OCI-LY1 (cell line): ENCODE results near the gene SGTB.

Experiments used
- H2AFZ ChIP-seq: fragments of 200-600 bp; sonication (generic), shearing (Covaris generic); 2 replicates; pipeline ENCODE4 v1.6.0; 2014; ENCODE audit warnings: antibody characterized with exemption, mild to moderate bottlenecking, low read length
- H3F3A ChIP-seq: fragments of 200-600 bp; sonication (generic), shearing (Covaris generic); 2 replicates; pipeline ENCODE4 v1.6.0; 2014; ENCODE audit warnings: mild to moderate bottlenecking, antibody characterized with exemption, low read length, moderate library complexity; ENCODE audit not compliant: insufficient read depth
- H3K27ac ChIP-seq: fragments of 200-600 bp; sonication (generic); 2 replicates; pipeline ENCODE4 v1.5.1; 2014; ENCODE audit warnings: low read length, mixed run types, mild to moderate bottlenecking, low read depth; ENCODE audit not compliant: poor library complexity, severe bottlenecking
- H3K27me3 ChIP-seq: fragments of 200-600 bp; sonication (generic); 2 replicates; pipeline ENCODE4 v1.6.0; 2014; ENCODE audit warnings: antibody characterized with exemption, mild to moderate bottlenecking, low read length, moderate library complexity; ENCODE audit not compliant: insufficient read depth
- H3K36me3 ChIP-seq: fragments of 200-600 bp; sonication (generic); 2 replicates; pipeline ENCODE4 v1.6.1; 2014; ENCODE audit warnings: mild to moderate bottlenecking, antibody characterized with exemption, low read length, moderate library complexity, mixed read lengths; ENCODE audit not compliant: insufficient read depth
- H3K4me1 ChIP-seq: fragments of 200-600 bp; sonication (generic); 2 replicates; pipeline ENCODE4 v1.5.1; 2014; ENCODE audit warnings: mild to moderate bottlenecking, low read length, moderate library complexity; ENCODE audit not compliant: insufficient read depth, severe bottlenecking
- H3K4me2 ChIP-seq: fragments of 200-600 bp; sonication (generic), shearing (Covaris generic); 2 replicates; pipeline ENCODE4 v1.6.1; 2014; ENCODE audit warnings: low read length
- H3K4me3 ChIP-seq: fragments of 200-600 bp; sonication (generic); 2 replicates; pipeline ENCODE4 v1.5.1; 2014; ENCODE audit warnings: low read length, low read depth, mild to moderate bottlenecking, mixed read lengths; ENCODE audit not compliant: poor library complexity, severe bottlenecking
- H3K79me2 ChIP-seq: fragments of 200-600 bp; shearing (Covaris generic); 2 replicates; pipeline ENCODE4 v1.6.1; 2016; ENCODE audit warnings: mixed run types, low read length, mixed read lengths; ENCODE audit not compliant: insufficient read depth
- H3K9ac ChIP-seq: fragments of 200-600 bp; sonication (generic), shearing (Covaris generic); 2 replicates; pipeline ENCODE4 v1.6.1; 2014; ENCODE audit warnings: mild to moderate bottlenecking, low read length, mixed read lengths
- H3K9me2 ChIP-seq: fragments of 200-600 bp; sonication (generic), shearing (Covaris generic); 2 replicates; pipeline ENCODE4 v1.6.1; 2014; ENCODE audit warnings: low read depth, mild to moderate bottlenecking, low read length, mixed read lengths
- H3K9me3 ChIP-seq: fragments of 200-600 bp; shearing (Covaris generic); 2 replicates; pipeline ENCODE4 v1.6.1; 2014; ENCODE audit warnings: low read length, mixed read lengths
- H4K20me1 ChIP-seq: fragments of 200-600 bp; sonication (generic), shearing (Covaris generic); 2 replicates; pipeline ENCODE4 v1.6.0; 2016; ENCODE audit warnings: mild to moderate bottlenecking, low read length; ENCODE audit not compliant: insufficient read depth
- CTCF ChIP-seq: fragments of 200-600 bp; sonication (generic), shearing (Covaris generic); IDR thresholded peaks from 2 replicates; pipeline ENCODE4 v1.5.1; 2017; ENCODE audit warnings: mild to moderate bottlenecking, antibody characterized with exemption, low read length, moderate library complexity, mixed read lengths
- EZH2 ChIP-seq: fragments of 200-600 bp; sonication (generic), shearing (Covaris generic); IDR thresholded peaks from 2 replicates; pipeline ENCODE4 v1.8.0; 2017; ENCODE audit warnings: borderline replicate concordance, mixed run types, mild to moderate bottlenecking, antibody characterized with exemption, low read length, moderate library complexity, mixed read lengths

SGTB gene

DNA sequence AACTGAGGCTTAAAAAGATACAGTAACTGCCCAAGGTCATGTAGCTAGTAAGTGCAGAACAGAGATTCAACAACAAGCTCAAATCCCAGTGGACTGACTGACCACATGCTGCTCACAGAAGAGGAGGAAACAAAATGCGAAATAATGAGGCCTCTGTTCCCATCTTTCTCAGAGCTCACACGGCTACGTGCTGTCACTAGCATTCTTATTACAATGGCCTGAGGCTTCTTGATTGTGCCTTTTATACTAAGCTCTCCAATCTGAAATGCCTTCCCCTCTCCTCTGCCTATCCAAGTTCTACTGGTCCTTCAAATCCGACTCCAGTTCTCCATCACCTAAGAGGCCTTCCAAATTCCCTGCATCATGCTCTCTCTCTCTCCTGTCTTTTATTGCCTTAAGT, 26.0 kb downstream of the SGTB start:
- no peak overlapping the region for H3K4me2 ChIP-seq

DNA sequence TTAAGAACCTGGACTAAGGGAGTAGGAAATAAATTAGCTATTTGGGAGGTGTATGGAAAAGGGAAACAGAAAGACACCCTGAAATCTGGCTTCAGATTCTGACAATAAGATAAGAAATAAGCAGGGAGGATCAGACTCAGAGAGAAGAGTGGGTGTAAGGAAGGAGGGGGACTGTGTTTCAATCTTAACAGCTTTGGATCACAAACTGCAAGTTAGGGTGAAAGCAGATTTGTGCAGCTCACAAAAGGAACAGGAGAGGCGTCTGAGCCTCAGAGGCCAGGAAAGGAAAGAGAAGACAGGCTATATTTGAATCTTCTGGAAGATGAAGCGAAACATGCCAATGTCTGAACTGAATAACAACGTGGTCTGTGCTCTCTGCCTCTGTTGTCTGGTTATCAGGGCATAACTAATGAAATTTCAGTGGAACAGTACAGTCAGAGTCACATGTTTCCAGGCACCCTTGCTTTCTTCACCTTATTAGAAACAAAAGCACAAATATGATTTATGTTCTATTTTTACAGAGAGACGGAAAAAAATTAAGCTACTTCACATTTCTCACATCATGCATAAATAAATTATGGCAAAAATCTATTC, 26.6 kb downstream of the SGTB start:
- H2AFZ ChIP-seq = no peak overlapping the region
- H3F3A ChIP-seq = no peaks in the 10 kb centered on the region
- H3K4me1 ChIP-seq = peaks cover 12% of the 10 kb centered on the region
- H3K27ac ChIP-seq = peak overlapping the region; percentile 8
- H3K9me3 ChIP-seq = no peaks in the 10 kb centered on the region
- no peak overlapping the region for H3K4me2 ChIP-seq
- no peaks in the 10 kb centered on the region for H3K27me3 ChIP-seq
- no peaks in the 10 kb centered on the region for H4K20me1 ChIP-seq
- H3K9ac ChIP-seq = no peak overlapping the region
- H3K79me2 ChIP-seq = no peaks in the 10 kb centered on the region
- TF ChIP-seq EZH2 = no peak
- TF ChIP-seq CTCF = no peak
- H3K36me3 ChIP-seq = peaks cover 21% of the 10 kb centered on the region
- H3K9me2 ChIP-seq = no peaks in the 10 kb centered on the region
- no peak overlapping the region for H3K4me3 ChIP-seq

More for the DNA sequence above, 26.0 kb downstream of the SGTB start:
- H3K4me3 ChIP-seq = no peak overlapping the region
- no peaks in the 10 kb centered on the region for H3F3A ChIP-seq
- no peaks in the 10 kb centered on the region for H3K79me2 ChIP-seq
- no peaks in the 10 kb centered on the region for H3K9me3 ChIP-seq
- no peak overlapping the region for H2AFZ ChIP-seq
- no peaks in the 10 kb centered on the region for H3K9me2 ChIP-seq
- H3K36me3 ChIP-seq = peaks cover 21% of the 10 kb centered on the region
- peaks cover 12% of the 10 kb centered on the region for H3K4me1 ChIP-seq
- no peaks in the 10 kb centered on the region for H4K20me1 ChIP-seq
- no peak overlapping the region for H3K9ac ChIP-seq
- no peak overlapping the region for H3K27ac ChIP-seq
- TF ChIP-seq EZH2 (no peak), CTCF (no peak)
- H3K27me3 ChIP-seq = no peaks in the 10 kb centered on the region

DNA sequence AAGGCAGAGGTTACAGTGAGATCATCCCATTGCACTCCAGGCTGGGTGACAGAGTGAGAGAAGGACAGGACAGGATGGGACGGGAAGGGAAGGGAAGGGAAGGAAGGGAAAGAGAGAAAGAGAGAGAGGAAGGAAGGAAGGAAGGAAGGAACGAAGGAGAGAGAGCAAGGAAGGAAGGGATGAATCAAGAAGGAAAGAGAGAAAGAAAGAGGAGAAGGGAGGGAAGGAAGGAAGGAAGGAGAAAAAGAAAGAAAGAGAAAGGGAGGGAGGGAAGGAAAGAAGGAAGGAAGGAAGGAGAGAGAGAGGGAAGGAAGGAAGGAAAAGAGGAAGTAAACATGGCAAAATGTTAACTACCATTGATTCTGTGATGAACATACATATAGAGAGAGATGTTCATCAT, 28.8 kb downstream of the SGTB start:
- peaks cover 7% of the 10 kb centered on the region for H3K36me3 ChIP-seq
- H4K20me1 ChIP-seq = no peaks in the 10 kb centered on the region
- no peak overlapping the region for H3K27ac ChIP-seq
- TF ChIP-seq EZH2 (no peak), CTCF (no peak)
- no peak overlapping the region for H3K9ac ChIP-seq
- peaks cover 12% of the 10 kb centered on the region for H3K4me1 ChIP-seq
- no peaks in the 10 kb centered on the region for H3K27me3 ChIP-seq
- no peaks in the 10 kb centered on the region for H3F3A ChIP-seq
- no peak overlapping the region for H2AFZ ChIP-seq
- H3K9me2 ChIP-seq = no peaks in the 10 kb centered on the region
- H3K4me3 ChIP-seq = no peak overlapping the region
- H3K9me3 ChIP-seq = no peaks in the 10 kb centered on the region
- no peaks in the 10 kb centered on the region for H3K79me2 ChIP-seq
- no peak overlapping the region for H3K4me2 ChIP-seq
